Thyroid gland (tissue), 4 donors: Measurements from ENCODE around the gene CD96. TPM values are rescaled to one million over a fixed set of nuclear protein-coding genes. Genes with fewer than 3 reads are reported as not detected.

ENCODE experiments used
- DNase-seq, 2 donors: peaks; one replicate each; pipeline ENCODE4 v3.0.0-alpha.2; 2019
- H3K27ac ChIP-seq, 3 donors: fragments of 200-600 bp; sonication (generic); 1 replicate in 2 of 3; 2 replicates in 1 of 3; pipeline ENCODE4 v1.5.1; 2016 to 2019; ENCODE audit warnings: mild to moderate bottlenecking in 1 of 3, moderate library complexity in 1 of 3
- H3K27me3 ChIP-seq: fragments of 200-600 bp; sonication (generic); one replicate; pipeline ENCODE4 v1.5.1; 2019
- H3K36me3 ChIP-seq, 2 donors: fragments of 200-600 bp; sonication (generic); one replicate each; pipeline ENCODE4 v1.5.1; 2016 to 2019
- H3K4me1 ChIP-seq, 2 donors: fragments of 200-600 bp; sonication (generic); one replicate each; pipeline ENCODE4 v1.5.1; 2017 to 2019
- H3K4me3 ChIP-seq, 3 donors: fragments of 200-600 bp; sonication (generic); replicated peaks in 1 of 3; 1 replicate in 2 of 3; 2 replicates in 1 of 3; pipeline ENCODE4 v1.5.1; 2016; ENCODE audit warnings: mild to moderate bottlenecking in 1 of 3
- H3K9me3 ChIP-seq: fragments of 200-600 bp; sonication (generic); one replicate; pipeline ENCODE4 v1.5.1; 2017
- CTCF ChIP-seq, 6 experiments: fragments of 200-600 bp in 3 of 6; fragments of 450-650 bp in 3 of 6; sonication (generic) in 3 of 6; IDR thresholded peaks; one replicate each; pipeline ENCODE4 v1.5.1; 2016 to 2019; ENCODE audit warnings: antibody characterized with exemption in 6 of 6, mild to moderate bottlenecking in 2 of 6, inconsistent platforms in 1 of 6, moderate library complexity in 1 of 6
- POLR2A ChIP-seq, 2 donors: fragments of 450-650 bp; IDR thresholded peaks; one replicate each; pipeline ENCODE4 v1.6.1; 2017; ENCODE audit warnings: antibody characterized with exemption in 2 of 2, mild to moderate bottlenecking in 2 of 2, moderate library complexity in 1 of 2
- WGBS, 2 donors: methylation state at CpG; one replicate each; pipeline ENCODE4 v1.1.5; 2017; 5-methylcytosine and 5-hydroxymethylcytosine counted together
- intact Hi-C: fragments of 100-400 bp; cut with DNase I; formaldehyde crosslinking; loops from one replicate; pipeline ENCODE4 v1.15.1; 2023
- total RNA-seq, 4 donors: library from RNA; depleted of rRNA; stranded (reverse); fragments of >200 nt; gene quantifications; one replicate each; pipeline ENCODE4 v1.2.3, GENCODE V29; 2016

Gene CD96
- 1 to 10 TPM; 2.8 to 4.6 (median 3.7) TPM for total RNA-seq

DNA sequence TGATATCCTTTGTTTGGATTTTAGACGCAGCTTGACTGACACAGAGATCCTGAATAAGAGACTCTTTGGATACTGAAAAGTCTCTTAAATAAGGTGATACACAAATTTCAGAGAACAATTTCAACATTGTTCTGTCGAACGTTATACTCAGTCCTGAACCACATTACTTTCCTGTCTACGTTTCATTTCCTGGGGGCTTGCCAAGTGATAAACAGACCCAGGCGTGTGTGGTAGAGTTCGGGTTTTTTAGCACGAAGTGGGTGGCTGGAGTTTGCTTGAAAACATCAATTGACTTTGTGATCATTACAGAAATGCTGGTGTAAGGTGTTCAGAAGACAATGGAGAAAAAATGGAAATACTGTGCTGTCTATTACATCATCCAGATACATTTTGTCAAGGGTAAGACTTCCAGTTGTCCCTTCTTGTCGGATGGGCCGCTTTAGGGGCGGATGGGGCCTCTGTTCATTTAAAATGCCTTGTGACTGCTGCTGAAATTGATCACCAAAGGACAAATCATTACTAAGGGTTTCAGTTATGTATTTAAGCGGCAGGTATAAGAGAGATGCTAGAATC is at the start of gene CD96:
Gene CD96, plus strand, starts transcription at position 287 of the 573 bp plus-strand sequence. Its CDS starts 52 bp downstream, at position 339.
- intact Hi-C loops = no loop called here
- peak in 1 of 2 donors; percentile 5 for DNase-seq
- TF ChIP-seq CTCF (IDR thresholded peaks at IDR 0.05) (no peak), POLR2A (IDR thresholded peaks at IDR 0.05) (no peak)
- H3K27me3 ChIP-seq = no peaks in the 10 kb centered on the region
- no peak within 1 kb of the TSS for H3K27ac ChIP-seq
- H3K36me3 ChIP-seq = no peaks in the 10 kb centered on the region
- H3K9me3 ChIP-seq = no peaks in the 10 kb centered on the region
- 70 to 81% methylated on average over 11 of the region's 11 CpGs for WGBS, 2 donors
- no peak within 1 kb of the TSS for H3K4me3 ChIP-seq
- H3K4me1 ChIP-seq = peaks cover 0 to 6% of the 10 kb centered on the region in 2 donors

DNA sequence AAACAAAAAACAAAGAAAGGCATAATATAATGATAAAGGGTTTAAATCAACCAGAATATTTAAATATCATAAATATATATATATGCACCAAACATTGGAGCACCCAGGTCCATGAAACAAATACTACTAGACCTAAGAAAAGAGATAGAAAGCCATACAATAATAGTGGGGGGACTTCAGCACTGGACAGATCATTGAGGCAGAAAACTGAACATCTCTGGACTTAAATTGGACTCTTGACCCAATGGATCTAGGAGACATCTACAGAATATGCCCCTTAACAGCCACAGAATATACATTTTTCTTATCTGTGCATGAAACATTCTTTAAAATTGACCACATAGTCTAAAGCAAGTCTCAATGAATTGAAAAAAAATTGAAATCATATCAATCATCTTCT is 48.7 kb upstream of the CD96 start:
- Histone ChIP-seq H3K27ac (no peak overlapping the region), H3K4me3 (no peak overlapping the region), H3K9me3 (no peaks in the 10 kb centered on the region), H3K27me3 (no peaks in the 10 kb centered on the region), H3K4me1 (no peaks in the 10 kb centered on the region), H3K36me3 (no peaks in the 10 kb centered on the region)
- intact Hi-C loops = no loop called here
- DNase-seq = no peak
- TF ChIP-seq POLR2A (IDR thresholded peaks at IDR 0.05) (no peak), CTCF (IDR thresholded peaks at IDR 0.05) (no peak)

DNA sequence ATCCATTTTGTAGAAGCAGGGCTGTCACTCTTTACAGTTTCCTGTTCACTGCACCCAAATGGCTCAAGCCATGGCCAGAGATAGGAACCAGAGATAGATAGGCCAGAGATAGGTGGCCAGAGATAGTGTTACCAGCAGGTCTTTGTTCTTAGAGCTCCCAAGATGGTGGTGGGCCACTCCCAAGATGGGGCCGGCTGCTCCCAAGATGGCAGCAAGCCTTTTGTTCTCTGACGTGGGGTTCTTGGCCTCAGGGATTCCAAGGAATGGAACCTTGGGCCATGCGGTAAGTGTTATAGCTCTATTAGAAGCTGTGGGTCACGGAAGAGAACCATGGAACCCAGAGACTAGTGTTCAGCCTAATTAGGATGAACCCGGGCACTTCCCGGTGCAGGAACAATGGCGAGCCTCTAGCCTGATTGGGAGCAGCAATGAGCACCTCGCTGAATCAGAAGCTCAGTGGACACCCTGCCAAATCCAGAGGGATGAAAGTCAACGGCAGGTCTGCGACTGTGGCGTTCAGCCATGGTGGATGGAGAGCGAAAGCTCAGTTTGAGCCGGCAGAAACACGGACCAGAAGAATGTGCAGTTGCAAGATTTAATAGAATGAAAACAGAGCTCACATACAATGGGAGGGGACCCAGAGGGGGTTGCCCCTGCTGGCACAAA is 45.0 kb upstream of the CD96 start:
- DNase-seq = no peak
- Histone ChIP-seq H3K27ac (no peak overlapping the region), H3K36me3 (no peaks in the 10 kb centered on the region), H3K4me3 (no peak overlapping the region), H3K4me1 (no peaks in the 10 kb centered on the region), H3K27me3 (no peaks in the 10 kb centered on the region), H3K9me3 (no peaks in the 10 kb centered on the region)
- TF ChIP-seq CTCF (IDR thresholded peaks at IDR 0.05) = no peak
- TF ChIP-seq POLR2A (IDR thresholded peaks at IDR 0.05) = no peak
- 95 to 98% methylated on average over 12 to 13 of the region's 14 CpGs for WGBS, 2 donors
- intact Hi-C loops = no loop called here

DNA sequence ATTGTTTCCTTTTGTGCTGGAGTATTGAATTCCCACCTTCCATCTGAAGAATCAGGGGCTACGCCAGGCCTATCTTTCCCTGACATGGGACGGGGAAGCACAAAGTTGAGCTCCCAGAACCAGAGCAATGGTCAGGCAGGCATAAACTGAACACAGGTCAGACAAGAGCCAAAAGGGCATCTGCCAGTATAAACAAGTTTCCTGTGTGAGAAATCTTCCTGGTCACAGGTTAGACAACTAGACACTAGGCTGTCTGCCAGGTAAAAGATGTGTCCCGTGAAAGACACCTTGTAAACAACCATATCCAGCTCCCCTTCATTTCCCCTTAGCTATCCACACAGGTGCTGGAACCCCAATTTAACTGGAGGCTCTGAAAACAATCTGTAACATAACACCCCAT is 44.0 kb upstream of the CD96 start:
- Histone ChIP-seq H3K4me3 (no peak overlapping the region), H3K27me3 (no peaks in the 10 kb centered on the region), H3K9me3 (no peaks in the 10 kb centered on the region), H3K27ac (no peak overlapping the region), H3K4me1 (no peaks in the 10 kb centered on the region), H3K36me3 (no peaks in the 10 kb centered on the region)
- TF ChIP-seq POLR2A (IDR thresholded peaks at IDR 0.05) (no peak), CTCF (IDR thresholded peaks at IDR 0.05) (no peak)
- WGBS, 2 donors = 77 to 79% methylated on average over 3 of the region's 3 CpGs
- DNase-seq = no peak
- intact Hi-C loops = no loop called here

DNA sequence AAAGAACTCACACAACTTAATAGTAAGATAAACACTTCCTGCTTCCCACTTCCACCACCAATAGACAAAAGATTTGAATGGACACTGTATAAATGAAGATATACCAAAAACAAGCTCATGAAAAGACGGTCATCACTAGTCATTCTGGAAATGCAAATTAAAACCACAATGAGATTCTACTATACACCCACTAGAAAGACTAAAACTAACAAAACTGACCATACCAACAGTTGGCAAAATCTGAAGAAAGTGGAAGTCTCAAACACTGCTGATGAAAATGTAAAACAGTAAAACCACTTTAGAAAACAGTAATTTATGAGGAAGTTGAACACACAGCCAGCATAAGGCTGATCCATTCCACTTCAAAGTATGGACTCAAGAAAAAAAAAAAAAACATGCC is 35.6 kb upstream of the CD96 start:
- intact Hi-C loops = no loop called here
- no peaks in the 10 kb centered on the region for H3K27me3 ChIP-seq
- no peaks in the 10 kb centered on the region for H3K4me1 ChIP-seq
- H3K4me3 ChIP-seq = no peak overlapping the region
- TF ChIP-seq CTCF (IDR thresholded peaks at IDR 0.05) = no peak
- no peak for TF ChIP-seq POLR2A (IDR thresholded peaks at IDR 0.05)
- H3K27ac ChIP-seq = no peak overlapping the region
- H3K36me3 ChIP-seq = no peaks in the 10 kb centered on the region
- WGBS, 2 donors = 84 to 93% methylated on average over 1 of the region's 1 CpG
- DNase-seq = no peak
- H3K9me3 ChIP-seq = no peaks in the 10 kb centered on the region
